GM18858 (cell line): ENCODE measurements around the gene SRP72.

Experiments used
- ATAC-seq: cut with Tn5 transposase; IDR thresholded peaks from one replicate; pipeline ENCODE4 v1.9.1; 2021; ENCODE audit not compliant: unreplicated experiment

Gene SRP72

GRCh38 chr4:56544573-56545131 lies 77.2 kb downstream of the SRP72 start:
- ATAC-seq: peak; percentile 94

GRCh38 chr4:56550642-56551041 lies 83.2 kb downstream of the SRP72 start:
- no peak for ATAC-seq

GRCh38 chr4:56551516-56551915 lies 84.1 kb downstream of the SRP72 start:
- ATAC-seq: no peak

GRCh38 chr4:56552273-56552672 lies 84.9 kb downstream of the SRP72 start:
- no peak for ATAC-seq
